ENCODE measurements around the gene LDLRAD3.

LDLRAD3 gene

DNA sequence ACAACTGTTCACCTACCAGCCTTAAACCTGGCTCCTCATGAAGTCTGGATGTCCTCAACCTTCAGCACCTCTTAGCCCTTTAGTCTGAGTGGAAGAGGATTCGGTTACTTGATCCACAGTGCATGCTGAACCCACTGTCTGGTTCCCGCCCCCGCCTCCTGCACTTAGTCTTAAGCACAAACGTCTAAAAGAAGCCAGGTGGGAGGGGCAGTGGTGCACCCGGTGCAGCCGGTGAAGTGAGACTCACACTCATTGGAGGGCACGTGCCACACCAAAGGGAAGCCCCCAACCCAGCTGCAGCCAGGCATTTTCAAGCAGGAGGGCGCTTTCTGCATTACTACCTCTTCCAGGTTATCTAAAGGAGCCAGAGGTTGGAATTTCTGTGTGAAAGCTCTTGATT lies 198.6 kb downstream of the LDLRAD3 start:
- DNase-seq = no peak

DNA sequence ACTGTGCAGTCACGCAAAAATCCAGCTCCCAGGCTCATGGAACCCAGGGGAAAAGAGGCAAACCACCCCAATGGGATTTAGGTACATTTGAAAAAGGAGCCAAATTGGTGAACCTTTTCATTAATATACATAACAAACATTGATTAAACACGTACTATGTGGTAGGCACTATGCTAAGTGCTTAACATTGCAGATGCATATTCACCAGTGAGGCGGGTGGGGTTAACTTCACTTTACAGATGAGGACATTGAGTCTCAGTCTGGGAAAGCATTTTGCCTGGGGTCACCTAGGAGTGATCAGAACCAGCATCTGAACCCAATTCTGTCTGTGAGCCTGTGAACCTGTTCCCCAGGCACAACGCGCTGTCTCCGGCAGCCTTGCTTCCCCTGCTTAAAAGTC lies 199.0 kb downstream of the LDLRAD3 start:
- no peak for DNase-seq

- DNase-seq = no peak
Measured at GRCh38 chr11:36146437-36146836, 202.6 kb downstream of the LDLRAD3 start.

GRCh38 chr11:36147491-36147890 lies 203.6 kb downstream of the LDLRAD3 start:
- no peak for DNase-seq

DNA sequence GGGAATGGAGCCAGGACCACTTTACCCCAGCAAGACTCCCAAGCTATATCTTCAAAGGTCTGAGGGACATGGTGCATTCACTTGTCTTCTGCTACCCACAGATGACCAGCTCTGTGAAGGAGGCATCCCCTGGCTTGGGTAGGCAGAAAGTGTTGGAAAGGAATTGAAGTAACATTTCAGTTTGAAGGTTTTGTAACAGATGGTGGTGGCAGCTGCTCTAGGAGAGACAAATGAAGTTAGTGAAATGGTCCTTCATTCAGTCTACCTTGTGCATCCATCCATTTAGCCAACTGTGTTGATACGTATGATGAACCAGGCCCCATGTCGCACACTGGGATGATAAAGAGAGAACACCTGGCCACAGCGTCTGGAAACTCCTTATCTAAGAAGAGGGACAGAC lies 204.8 kb downstream of the LDLRAD3 start:
- no peak for DNase-seq

GRCh38 chr11:36149538-36150242 lies 205.8 kb downstream of the LDLRAD3 start:
- peak; percentile 43 for DNase-seq

DNA sequence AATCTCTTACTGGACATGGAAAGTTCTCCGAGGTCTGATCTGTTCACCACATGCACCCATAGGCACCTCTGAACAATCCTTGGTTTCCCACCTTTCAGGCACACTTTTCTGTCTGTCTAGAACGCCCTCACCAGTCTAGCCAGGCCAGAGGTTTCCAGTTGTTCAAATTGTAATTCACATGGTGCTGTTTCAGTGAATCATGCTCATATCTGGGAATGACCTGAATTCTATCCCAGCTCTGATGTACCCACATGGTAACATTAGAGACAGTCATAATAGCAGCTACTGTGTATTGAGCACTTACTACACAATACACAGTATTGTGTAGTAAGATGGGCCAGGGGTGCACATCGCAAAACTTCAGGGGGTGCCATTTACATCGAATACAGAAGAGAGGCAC lies 207.1 kb downstream of the LDLRAD3 start:
- DNase-seq = no peak

DNA sequence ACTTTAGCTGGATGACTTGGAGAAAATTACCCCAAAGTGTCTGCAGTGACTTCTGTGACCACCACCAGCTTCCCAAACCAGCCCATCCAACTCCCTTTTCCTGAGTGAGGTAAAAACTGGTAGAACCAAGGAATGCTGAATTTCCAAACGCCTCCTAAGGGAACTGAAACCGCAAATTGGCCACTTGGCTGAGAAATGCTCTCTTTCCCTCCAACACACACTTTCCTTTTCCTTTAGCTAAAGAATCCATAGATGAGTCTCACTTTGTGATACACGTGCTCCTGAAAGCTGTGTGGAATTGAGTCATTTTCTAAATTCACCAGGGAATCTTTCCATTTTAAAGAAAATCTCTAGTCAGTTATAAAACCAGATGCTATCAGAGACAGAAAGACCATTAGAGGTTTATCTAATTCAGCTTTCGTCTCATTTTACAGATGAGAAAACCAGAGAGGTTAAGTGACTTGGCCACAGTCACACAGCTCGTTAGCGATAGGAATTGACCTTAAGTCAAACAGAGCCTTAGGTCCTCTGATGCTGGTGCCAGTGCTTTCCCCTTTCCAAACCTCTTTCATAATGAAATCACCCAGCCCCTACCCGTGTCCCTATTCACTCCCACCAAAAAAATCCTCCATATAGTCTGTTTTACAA lies 208.2 kb downstream of the LDLRAD3 start:
- no peak for DNase-seq

GRCh38 chr11:36153551-36153950 lies 209.7 kb downstream of the LDLRAD3 start:
- peak; percentile 39 for DNase-seq

- DNase-seq = peak; percentile 59
Measured at GRCh38 chr11:36155124-36155561, 211.3 kb downstream of the LDLRAD3 start.

GRCh38 chr11:36155770-36156160 lies 211.9 kb downstream of the LDLRAD3 start:
- DNase-seq = no peak

- DNase-seq = no peak
Measured at GRCh38 chr11:36156161-36156816, 212.4 kb downstream of the LDLRAD3 start.

GRCh38 chr11:36156817-36157519 lies 213.1 kb downstream of the LDLRAD3 start:
- DNase-seq = no peak

DNA sequence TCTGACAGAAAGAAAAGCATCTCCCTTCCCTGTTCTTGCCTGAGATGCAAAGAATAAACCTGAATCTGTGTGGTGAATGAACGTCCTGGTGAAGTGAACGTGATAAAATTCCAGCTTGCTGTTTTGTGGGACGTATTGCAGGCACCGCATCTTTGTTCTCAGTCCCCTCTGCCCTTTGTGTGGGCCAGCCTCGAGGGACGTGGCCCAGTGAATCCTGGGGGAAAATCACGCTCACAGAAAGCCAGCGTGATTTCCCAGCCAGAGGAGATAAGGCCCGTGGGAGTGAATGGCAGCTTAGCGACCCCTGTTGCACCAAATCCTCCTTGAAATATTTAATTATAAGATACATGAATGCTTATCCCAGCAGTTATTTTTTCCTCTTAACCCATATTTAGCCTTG lies 216.2 kb downstream of the LDLRAD3 start:
- DNase-seq = no peak

DNA sequence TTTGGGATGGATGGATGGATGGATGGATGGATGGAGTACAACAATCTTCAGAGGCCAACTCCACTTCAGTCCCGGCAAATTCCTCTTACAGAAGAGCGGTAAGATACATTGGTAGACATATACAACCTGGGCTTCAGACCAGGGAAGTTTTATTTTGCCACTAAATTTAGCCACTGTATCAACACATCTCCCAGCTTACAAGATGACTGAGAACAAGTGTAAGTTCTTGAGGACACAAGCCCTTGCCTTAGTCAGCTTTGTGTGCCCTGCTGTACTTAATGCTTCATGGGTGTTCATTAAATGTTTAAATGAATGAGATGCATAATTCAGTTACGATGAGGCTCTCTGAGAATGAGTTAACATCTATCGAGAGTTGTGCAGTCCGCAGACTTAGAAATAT lies 217.7 kb downstream of the LDLRAD3 start:
- DNase-seq = no peak

DNA sequence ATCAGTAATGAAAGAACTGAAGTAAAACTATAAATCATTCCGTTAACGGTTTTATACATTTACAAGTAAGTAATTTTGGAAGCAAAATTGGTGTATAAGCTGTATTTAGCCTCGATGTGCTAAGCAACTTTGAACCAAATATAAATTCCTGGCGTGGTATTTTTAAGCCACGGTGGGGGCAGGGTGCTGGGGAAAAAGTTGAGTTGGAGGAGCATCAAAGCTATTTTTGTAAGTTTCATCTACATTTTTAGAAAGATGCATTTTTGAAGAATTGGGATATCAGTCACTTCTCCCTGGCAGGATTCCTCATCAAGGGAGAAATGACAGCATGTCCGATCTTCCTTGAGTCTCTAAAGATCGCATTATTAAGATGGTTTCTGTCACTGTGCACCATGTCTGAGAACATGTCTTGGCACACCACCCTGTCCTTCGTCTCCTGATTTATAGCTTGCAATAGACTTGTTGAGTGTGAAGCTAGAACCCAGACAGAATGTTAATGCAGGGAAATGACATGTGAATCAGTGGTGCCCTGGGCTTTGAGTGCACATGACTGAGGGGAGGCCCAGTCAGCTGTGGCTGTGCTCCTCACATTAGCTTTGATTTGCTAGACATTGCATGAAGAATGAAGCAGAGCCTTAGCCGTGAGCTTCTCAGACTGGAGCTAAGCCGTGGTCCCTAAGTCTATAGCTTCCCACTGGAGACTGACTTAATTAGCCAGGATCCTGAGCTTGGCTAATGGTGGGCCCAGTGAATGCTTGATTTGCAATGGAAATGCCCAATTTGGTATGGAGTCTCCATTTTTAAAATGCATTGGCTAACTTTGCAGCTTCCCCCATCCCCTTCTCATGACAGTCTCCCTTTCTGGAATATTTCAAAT lies 218.4 kb downstream of the LDLRAD3 start:
- DNase-seq = peak; percentile 46

DNA sequence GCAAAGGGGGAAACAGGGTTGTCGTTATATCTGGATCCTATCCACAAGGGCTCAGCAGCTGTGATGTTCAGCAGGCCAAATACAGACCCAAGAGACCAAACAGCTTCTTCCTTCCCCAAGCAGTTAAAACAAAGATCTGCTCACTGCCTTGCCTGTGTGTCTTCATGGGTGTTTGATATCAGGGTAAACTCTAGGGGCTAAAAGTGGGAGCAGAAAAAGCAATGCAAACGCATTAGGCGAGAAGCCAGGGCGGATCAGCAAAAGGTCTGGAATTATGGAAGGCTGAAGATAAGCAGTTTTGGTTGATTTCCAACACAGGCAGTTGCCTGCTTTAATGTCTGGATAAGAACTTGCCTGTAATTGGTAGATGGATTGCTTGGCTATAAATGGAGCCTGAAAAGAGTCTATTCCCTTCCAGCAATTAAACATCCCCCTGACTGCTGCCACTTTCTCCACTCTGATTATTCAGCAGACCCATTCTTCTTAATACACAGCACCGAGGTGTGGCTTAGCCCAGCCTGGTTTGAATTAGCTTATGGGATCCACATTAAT lies 219.1 kb downstream of the LDLRAD3 start:
- DNase-seq = peak; percentile 70

GRCh38 chr11:36164506-36165250 lies 220.8 kb downstream of the LDLRAD3 start:
- DNase-seq = peak; percentile 54

DNA sequence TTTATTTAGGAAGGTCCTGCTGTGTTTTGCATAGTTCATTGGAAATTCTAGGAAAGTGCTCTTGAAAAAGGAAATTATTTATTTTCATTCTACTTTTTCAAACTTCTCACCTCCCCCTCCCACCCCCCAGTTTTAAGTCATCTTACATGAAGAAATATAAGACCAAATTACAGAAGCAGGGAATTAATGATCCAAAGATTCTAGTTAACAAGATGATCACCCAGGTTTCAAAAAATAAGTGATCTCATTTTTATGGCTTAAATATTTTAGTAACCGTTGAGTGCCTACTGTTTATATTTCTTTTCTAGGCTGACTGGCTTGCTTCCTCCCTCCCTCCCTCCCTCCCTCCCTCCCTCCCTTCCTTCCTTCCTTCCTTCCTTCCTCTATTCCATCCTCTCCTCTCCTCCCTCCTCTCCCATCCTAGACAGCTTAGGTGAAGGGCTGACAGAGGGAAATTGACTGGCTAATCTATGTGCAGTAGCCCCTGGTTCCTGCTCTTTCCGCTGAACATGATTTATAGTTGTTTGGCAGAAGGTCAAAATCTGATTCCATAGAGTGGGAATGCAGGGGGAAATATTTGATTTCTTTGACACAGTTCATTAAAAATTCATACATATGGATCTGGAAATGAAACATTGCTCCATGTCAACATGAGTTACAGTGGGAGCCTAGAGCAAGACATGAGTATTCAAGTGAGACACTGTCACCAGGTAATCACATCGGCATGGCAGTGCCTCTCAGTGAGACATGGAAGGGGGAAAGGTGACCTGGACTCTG lies 221.9 kb downstream of the LDLRAD3 start:
- DNase-seq = peak; percentile 58

- DNase-seq = no peak
Measured at GRCh38 chr11:36167073-36167472, 223.2 kb downstream of the LDLRAD3 start.

GRCh38 chr11:36167729-36168128 lies 223.9 kb downstream of the LDLRAD3 start:
- DNase-seq = no peak

Measured in eye (tissue), 1 donor.